Skin of body (tissue), 2 donors: ENCODE data around the gene ACTN1. TPM values are rescaled to one million over a fixed set of nuclear protein-coding genes. Genes with fewer than 3 reads are reported as not detected.

Experiments
- DNase-seq: peaks from one replicate; lab custom pipeline; 2025; lab: John Stamatoyannopoulos, UW
- total RNA-seq: library from RNA; depleted of rRNA; stranded (reverse); fragments of >200 nt; gene quantifications from one replicate; pipeline ENCODE4 v1.2.3, GENCODE V29; 2014

ACTN1 gene
- total RNA-seq, 1 donor from 2014 or later: 112 TPM

DNA sequence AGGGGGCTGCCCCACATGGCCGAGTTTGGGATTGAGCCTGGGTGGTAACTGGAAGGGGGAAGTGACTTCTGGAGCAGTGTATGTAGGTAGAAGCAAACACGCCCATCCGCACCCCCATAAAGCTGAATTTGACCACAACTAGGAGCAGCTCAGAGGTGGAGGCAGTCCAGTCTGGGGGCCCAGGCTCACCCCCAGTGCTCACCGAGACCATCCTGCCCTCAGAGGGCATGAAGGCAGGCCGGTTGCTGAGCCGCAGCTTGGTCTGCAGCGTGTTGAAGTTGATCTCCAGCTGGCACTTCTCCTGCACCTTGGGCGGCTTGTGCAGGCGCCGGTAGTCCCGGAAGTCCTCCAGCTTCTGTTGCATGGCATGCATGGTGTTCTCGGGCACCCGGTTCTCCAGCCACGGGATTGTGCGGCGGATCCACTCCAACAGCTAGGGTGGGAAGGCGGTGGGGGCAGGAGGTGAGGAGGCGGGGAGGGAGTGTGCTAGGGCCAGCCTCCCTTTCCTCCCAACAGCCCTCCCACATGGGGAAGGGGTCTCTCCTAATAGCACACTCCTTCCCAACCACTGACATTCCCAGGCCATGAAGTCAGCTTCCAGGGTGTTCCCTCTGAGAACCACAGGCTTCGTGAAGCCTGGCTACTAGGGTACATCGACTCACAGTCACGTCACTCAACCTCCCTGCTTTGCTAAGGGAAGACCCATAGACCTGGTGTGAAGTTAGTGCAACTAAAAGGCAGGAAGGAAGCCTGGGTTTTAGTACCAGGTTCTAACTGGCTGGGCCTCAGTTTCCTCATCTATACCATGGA, 87.0 kb downstream of the ACTN1 start:
- DNase-seq: no peak

GRCh38 chr14:68890173-68890931, 88.8 kb downstream of the ACTN1 start:
- DNase-seq: no peak

DNA sequence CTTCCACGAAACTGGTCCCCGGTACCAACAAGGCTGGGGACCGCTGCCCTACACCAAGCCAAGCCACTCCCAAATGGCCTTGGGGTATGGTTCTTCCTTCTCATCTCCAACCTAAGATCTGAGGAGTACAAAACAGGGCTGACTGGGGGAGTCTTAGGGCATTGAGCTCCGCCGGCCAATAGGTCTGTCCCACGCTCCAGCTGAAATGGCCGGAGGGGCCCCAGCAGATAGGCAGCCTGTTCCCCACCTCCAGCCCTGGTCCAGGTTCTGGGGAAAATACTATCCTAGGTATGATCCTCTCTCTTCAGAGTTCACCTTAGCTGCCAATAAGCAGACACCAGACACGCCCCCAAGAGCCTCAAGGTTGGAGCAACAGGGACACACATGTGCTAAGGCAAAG, 90.2 kb downstream of the ACTN1 start:
- no peak for DNase-seq

DNA sequence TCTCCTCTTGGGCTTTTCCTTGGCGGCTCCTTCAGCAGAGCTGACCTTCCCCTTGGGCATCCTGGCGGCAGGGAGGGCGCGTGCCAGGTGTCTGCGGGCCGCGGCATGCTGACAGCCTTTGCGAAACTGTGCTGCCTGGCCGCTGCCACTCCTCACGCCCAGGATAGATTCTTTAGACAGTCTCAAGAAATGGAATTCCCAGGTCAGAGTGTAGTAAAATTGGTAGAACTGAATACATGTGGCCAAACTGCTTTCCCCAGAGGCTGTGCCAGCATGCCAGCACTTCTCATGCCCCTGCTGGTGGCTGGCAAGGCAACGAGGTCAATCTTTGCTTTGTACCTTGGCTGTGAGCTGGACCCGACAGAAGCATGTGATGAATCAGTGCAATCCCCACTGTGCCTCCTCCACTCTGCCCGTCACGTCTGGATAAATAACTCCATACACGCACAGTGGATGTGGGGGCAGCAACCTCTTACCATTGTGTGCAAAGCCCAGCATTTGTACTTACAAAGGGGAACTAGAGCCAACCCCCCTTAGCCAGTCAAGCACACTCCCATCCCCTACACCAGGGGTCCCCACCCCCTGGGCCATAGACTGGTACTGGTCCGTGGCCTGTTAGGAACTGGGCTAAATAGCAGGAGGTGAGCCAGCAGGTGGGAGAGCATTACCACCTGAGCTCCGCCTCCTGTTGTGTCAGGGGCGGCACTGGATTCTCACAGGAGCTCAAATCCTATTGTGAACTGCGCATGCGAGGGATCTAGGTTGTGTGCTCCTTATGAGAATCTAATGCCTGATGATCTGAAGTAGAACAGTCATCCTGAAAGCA, 90.9 kb downstream of the ACTN1 start:
- DNase-seq: no peak

DNA sequence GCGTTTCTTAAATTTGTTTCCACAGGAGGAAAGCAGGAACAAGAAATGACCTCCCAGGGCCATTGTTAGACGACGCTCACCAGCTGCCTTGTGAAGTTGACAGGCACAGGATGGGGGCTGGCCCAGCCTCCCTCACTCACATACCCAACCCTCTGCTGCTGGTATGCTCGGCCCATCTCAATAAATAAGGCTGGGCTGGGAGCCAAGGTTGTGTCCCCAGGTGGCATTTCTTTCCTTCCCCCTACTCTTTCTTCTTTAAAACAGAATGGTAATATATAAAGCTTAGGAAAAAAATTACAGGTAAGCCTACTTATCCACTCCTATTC, 93.0 kb downstream of the ACTN1 start:
- DNase-seq: no peak

DNA sequence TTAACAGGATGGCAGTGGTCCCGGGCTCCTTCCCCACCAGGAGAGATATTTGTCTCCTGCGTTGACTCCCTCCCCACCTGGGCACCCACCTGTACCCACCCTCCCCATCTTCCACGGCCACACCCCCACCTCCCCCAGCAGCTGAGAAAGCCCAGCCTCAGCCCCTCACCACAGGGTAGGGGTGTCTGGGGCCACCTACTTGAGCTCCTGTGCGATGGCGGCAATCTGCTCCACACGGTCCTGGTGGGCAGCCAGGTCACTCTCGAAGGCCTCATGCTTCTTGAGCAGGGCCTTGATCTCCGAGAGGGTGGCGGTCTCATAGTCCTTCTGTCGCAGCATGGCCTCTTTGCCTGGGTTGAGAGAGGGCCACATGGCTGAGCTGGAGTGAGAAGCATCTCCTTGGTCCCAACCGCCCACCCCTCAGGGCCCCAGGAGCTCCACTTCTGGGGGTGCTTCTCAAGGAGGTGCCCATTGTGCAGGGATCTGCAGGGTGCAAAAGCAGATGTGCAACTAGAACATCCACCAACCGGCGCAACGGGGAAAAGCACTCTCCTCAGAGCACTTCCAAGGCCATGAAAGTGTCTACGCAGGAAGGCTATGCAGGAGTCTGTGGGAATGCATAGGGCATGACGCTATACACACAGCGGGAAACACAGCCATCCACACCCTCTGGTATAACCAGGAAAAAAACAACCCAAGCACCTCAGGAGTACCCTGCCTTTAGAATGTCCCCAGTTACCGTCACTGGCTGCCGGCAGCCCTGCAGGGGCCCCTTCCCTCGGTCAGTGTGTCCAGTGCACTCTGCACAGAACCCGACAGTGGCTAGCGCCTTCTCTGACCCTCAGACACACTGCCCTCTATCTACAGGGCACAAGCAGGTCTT, 93.6 kb downstream of the ACTN1 start:
- no peak for DNase-seq

- no peak for DNase-seq
Measured at GRCh38 chr14:68884031-68885030, 94.8 kb downstream of the ACTN1 start.

GRCh38 chr14:68882235-68882634, 96.9 kb downstream of the ACTN1 start:
- no peak for DNase-seq

DNA sequence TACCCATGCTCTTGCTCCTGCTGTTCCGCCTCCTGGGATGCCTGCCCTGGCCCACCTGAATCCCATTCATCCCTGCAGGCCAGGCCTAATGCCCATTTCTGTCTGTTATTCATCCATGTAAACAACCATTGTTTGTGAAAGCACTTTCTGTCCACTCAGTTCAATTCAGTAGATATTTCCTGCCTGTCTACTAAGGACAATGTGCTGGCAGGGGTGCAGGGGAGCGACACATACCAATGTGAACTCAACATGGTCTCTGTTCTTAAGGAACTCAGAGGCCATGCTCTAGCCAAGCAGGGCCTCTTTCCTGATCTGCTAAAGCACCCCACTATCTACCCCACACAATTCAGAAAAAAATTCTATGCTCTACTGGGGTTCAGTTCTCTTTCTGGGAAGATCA, 97.7 kb downstream of the ACTN1 start:
- no peak for DNase-seq

DNA sequence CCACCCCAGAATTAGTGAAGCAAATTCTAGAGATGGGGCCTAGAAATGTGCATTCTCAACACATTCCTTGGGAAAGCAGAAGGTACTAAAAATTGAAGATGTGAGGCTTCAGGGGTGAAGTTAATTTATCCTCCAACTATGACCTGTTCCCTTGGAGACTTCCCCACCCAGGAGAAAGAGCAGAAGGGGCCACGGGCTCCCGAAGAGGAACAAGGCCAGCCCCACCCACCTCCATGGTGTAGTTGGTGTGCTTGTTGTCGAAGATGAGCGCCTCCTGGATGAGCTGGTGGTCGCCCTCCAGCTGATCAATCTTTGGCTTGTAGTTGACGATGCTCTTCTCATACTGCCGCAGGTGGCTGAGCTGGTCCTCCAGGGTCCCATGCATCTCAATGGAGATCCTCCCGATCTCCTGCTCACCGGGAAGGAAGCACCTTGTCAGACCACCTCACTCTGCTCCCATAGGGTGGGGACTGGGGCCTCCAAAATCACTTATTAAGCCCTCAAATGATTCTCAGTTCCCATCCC, 98.5 kb downstream of the ACTN1 start:
- DNase-seq: no peak

DNA sequence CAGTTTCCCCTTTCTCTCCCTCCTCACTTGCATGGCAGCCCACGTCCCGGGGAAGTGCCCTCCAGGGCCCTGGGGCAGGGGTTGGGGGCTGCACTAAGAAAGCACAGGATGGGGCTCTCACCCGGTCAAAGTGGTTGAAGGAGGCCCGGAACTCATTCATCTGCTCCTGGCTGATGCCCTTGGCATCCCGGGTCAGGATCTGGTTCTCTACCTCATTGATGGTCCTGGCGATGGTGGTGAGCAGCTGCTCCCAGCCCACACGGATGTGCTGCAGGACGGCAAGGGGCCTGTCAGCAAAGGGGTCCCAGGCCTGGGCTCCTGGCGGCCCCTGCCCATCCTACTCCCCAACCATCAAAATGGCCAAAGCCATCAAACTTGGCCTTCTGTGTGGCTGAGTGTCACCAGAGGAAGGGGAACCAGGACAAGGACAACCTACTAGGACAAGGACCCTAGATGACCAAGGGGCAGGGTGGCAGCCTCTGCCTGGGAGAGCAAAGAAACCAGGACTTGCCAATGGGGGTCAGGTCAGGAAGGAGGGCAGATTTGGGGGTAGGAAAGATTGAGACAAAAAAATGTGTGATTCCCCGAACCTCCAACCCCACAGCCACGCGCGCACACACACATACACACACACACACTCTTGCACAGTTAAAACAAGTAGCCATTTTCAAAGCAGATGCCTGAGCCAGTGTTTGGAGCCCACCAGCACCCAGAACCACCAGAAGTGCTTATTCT, 99.1 kb downstream of the ACTN1 start:
- DNase-seq: no peak

DNA sequence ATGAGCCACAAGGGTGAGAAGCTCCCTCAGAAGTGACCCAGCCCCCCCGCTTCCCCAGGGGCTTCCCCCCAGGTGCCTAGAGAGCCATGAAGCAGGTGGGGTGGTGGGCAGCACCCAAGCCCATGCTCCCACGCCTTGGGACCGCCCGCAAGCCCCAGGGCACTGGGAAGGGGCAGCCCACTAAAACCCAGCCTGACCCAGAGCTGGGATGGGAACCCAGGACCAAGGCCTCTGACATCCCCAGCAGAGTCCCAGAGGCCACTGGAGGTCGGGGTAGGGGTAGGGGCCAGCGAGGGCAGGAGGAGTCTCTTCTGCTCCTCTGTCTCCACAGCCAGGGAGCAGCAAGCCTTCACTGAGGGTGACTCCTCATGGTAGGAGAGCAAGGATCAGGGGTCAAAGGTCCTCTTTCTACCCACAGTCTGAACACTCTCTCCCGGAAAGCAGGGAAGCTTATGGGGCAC, 99.8 kb downstream of the ACTN1 start:
- DNase-seq: no peak

DNA sequence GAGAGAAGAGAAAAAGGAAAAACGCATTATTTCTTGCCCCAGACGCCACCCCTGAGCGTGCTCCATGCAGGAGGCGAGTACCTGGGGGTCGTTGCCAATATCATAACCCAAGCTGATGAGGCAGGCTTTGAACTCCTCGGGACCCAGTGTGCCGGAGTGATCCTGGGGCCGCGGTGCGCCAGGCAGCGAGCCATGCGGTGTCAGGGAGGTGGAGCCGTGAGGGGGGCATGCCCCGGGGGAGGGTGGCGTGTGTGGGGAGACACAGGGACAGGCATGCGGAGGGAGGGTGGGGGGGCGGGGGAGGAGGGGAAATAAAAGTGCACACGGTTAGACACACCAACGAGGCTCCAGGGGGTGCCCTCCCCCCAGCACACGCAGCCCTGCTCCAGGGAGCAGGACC, 100.2 kb downstream of the ACTN1 start:
- no peak for DNase-seq

GRCh38 chr14:68877993-68878575, 101.0 kb downstream of the ACTN1 start:
- DNase-seq: no peak

DNA sequence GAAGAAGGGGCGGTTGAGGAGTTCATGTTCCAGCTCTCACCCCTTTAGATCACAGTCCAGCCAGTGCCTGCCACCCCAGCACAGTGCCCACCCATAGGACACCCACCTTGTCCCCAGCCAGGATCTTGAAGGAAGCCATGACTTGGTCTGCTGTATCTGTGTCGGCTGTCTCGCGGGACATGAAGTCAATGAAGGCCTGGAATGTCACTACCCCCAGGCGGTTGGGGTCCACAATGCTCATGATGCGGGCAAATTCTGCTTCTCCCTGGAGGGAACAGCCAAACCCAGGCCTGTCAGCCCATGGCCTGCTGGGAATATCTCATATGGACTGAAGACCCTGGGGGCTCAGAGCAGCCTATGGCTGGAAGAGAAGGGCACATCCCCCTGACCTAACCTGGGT, 102.1 kb downstream of the ACTN1 start:
- DNase-seq: no peak

- DNase-seq: no peak
Measured at GRCh38 chr14:68874746-68875155, 104.4 kb downstream of the ACTN1 start.

DNA sequence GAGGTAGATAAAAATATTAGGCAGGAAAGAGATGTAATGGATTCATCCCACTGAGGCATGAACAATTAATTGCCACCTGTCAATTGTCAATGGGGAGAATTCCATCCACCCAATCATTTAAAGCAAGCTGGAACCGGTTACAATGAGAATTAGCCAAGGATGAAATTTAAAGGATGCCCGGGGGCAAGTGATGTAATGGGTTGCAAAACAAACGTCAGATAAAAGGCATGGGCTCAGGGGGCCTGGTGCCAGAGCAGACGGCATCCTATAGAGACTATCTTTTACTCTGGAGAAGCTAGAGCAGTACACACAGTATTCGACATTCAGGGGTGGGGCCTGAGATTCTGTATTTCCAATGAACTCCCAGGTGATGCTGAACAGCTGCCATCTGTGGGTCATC, 105.7 kb downstream of the ACTN1 start:
- DNase-seq: no peak

GRCh38 chr14:68871392-68871791, 107.7 kb downstream of the ACTN1 start:
- no peak for DNase-seq
